Astrocyte of the cerebellum (primary cell): Measurements from ENCODE around the gene ARHGEF7.

Source experiments
- DNase-seq: peaks from one replicate; pipeline ENCODE4 v3.0.0-alpha.2; 2011; ENCODE audit warnings: low read depth
- H3K4me3 ChIP-seq: 2 replicates; pipeline ENCODE4 v1.5.1; 2011; ENCODE audit warnings: mild to moderate bottlenecking, low read depth, low read length, moderate library complexity
- CTCF ChIP-seq: IDR thresholded peaks from 2 replicates; pipeline ENCODE4 v1.5.1; 2012; ENCODE audit warnings: low read length, low read depth, moderate library complexity, mild to moderate bottlenecking; ENCODE audit errors: missing control alignments
- in situ Hi-C: cut with HindIII; loops from 2 replicates; pipeline ENCODE4 v1.10.0; 2017; ENCODE audit warnings: low sequenced_read_pairs

ARHGEF7 gene

DNA sequence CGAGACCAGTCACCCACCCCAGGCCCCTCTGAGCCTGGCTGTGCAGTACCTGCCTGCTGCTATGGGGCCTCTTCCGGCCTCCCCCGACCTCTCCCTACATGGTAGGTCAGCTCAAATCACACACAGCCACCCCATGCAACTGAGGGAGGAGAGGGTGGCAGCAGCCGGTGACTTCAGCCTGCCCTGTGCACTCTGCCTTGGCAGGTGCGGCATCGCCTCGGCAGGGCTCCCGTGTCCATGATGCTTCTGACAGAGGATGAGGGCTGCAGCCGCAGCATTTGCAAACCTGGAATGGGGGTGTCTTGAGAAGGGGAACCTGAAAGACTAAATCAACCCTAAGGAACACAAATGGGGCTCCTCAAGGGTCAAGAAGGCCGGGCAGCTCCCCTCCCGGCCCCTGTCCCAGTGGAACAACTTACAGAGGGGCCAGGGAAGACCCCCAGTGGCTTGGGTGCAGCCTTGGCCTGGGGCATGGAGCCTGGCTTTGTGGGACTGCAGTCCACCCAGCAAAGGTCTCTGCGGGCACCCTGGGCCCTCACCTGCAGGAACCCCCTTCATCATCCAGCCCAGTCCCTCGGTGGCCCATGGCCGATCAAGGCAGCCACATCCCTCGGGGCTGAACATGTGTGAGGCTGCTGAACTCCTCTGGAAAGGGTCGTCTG lies 212.0 kb downstream of the ARHGEF7 start:
- in situ Hi-C loops, result no loop called here
- DNase-seq, result no peak
- no peak overlapping the region for H3K4me3 ChIP-seq
- TF ChIP-seq CTCF, result no peak

DNA sequence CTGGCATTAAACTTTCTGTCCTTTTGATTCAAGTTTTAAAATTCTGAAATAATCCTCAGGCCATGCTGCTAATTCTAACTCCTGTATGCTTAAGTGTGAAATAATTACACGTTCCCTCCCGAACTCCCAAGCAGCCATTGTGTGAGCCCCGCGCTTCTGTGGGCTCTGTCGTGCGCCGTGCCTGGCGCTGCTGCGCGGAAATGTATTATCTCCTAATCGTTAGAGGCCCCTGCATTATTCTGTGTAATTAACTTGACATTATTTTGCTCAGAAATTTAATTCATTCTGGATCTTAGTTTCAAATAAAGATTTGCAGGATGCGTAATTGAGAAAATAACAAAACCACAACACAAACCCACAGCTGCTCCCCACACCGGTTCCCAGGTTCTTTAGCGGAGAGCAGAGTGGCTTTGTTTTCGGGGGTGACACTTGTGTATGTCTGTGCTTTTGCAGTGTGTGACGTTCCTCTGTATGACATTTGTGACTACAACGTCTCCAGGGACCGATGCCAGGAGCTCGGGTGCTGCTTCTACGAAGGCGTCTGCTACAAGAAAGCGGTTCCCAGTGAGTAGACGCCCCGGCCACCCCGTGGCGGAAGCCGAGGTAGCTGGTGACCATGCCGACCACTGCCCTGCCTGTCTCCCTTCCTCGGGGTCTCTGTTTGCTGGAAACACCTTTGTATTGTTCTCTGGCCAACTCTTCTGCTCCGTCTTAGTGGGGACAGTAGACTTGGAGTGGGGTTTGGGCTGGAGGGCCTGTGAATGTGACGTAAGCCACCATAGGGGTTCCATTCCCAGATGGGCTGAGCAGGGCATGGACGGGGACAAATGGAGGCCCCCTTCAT lies 212.8 kb downstream of the ARHGEF7 start:
- TF ChIP-seq CTCF, result no peak
- in situ Hi-C loops, result no loop called here
- DNase-seq, result no peak
- no peak overlapping the region for H3K4me3 ChIP-seq

DNA sequence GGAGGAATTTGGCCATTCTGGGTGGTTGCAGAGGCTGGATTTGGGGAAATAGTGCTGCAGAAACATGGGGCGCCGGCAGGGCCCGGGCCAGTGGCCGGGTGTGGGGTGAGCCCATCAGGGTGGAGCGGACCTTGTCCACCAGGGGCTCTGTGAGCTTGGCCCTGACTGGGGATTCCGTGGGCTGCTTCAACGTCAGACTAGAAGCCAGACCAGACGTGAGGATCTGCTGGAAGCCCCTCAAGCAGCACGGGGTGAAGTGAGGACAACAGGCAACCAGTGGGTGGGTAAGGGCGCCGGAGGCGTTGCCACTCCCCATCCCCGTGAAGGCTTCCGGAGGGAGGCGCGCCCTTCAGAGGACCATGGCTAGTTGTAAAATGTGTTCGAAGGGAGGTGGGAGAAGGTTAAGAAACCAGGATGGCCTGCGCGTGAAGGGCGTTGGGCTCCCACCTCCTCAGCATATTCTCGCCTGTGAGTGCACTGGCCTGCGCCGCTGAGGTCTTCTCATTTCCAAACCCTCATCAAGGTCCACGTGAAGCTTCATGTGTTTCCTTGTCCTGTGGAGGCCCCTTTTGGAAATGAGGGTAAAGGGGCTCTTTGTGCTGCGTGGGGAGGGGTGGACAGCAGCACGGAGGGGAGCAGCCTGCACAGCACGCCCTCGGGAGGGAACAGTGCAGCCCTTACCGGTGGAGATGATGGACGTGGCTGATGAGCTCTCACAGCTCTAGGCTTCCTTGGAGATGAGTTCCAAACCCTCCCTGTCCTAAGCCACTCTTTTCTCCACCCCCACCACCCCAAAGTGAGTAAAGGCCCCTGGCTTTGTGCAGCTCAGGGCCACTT lies 213.7 kb downstream of the ARHGEF7 start:
- no peak for DNase-seq
- in situ Hi-C loops, result no loop called here
- TF ChIP-seq CTCF, result no peak
- no peak overlapping the region for H3K4me3 ChIP-seq

GRCh38 chr13:111329641-111330040 lies 214.5 kb downstream of the ARHGEF7 start:
- no peak for TF ChIP-seq CTCF
- no peak overlapping the region for H3K4me3 ChIP-seq
- DNase-seq, result no peak
- in situ Hi-C loops, result no loop called here

GRCh38 chr13:111330066-111330610 lies 215.0 kb downstream of the ARHGEF7 start:
- no peak overlapping the region for H3K4me3 ChIP-seq
- in situ Hi-C loops, result no loop called here
- no peak for TF ChIP-seq CTCF
- no peak for DNase-seq

DNA sequence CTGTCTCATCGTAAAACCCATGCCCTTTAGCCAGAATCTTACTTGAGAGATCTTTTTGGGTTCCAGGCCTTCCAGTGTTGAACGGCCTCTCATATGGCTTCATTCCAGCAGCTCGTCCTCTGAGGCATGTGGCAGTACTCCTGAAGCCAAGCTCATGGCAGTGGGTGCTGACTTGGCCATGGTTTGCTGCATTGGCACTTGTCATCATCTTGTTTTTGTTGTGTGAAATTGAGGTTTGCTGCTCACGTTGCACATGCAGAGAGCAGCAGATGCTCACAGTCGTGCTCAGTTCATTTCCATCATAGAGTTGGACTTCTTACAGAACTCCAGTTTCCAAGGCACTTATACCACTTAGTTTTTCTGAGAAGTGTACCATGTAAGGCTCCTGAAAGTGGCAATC lies 220.2 kb downstream of the ARHGEF7 start:
- in situ Hi-C loops, result no loop called here
- H3K4me3 ChIP-seq, result no peak overlapping the region
- TF ChIP-seq CTCF, result no peak
- DNase-seq, result no peak
